ENCODE results near the gene DHRS1. TPM values are rescaled to one million over a fixed set of nuclear protein-coding genes. Genes with fewer than 3 reads are reported as not detected.
A peak's percentile ranks its signal among the peaks of the same experiment; 100 is the strongest.

DHRS1 gene
- total and polyA plus RNA-seq, 9 of the 15 experiments (the other 6 are each of a cell fraction or from before 2014, with no cell fraction given), result 7.3 to 33.6 (median 13.3) TPM

DNA sequence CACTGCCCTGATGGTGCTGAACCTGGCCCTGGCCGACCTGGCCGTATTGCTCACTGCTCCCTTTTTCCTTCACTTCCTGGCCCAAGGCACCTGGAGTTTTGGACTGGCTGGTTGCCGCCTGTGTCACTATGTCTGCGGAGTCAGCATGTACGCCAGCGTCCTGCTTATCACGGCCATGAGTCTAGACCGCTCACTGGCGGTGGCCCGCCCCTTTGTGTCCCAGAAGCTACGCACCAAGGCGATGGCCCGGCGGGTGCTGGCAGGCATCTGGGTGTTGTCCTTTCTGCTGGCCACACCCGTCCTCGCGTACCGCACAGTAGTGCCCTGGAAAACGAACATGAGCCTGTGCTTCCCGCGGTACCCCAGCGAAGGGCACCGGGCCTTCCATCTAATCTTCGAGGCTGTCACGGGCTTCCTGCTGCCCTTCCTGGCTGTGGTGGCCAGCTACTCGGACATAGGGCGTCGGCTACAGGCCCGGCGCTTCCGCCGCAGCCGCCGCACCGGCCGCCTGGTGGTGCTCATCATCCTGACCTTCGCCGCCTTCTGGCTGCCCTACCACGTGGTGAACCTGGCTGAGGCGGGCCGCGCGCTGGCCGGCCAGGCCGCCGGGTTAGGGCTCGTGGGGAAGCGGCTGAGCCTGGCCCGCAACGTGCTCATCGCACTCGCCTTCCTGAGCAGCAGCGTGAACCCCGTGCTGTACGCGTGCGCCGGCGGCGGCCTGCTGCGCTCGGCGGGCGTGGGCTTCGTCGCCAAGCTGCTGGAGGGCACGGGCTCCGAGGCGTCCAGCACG lies 16.4 kb upstream of the DHRS1 start (continued):
- TF ChIP-seq CTCF (IDR thresholded peaks at IDR 0.05 in 2 of 3, conservative IDR thresholded peaks at IDR 0.05 in 1 of 3; ENCODE audit: insufficient read depth in 2 of 3, low read depth in 1 of 3, low read length in 3 of 3), result peak; percentile 18 to 36 (median 19); a peak in 3 of 6 replicates
- TF ChIP-seq NR1H2 (CRISPR knock-in tag; IDR thresholded peaks at IDR 0.05), result 0 out of 2 replicates have a peak, but pooled peaks have one; percentile 68
- TF ChIP-seq, protein P1, sequence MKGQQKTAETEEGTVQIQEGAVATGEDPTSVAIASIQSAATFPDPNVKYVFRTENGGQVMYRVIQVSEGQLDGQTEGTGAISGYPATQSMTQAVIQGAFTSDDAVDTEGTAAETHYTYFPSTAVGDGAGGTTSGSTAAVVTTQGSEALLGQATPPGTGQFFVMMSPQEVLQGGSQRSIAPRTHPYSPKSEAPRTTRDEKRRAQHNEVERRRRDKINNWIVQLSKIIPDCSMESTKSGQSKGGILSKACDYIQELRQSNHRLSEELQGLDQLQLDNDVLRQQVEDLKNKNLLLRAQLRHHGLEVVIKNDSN (CRISPR knock-in tag; IDR thresholded peaks at IDR 0.05), result peak; percentile 88
- no peak for TF ChIP-seq RBM14 (IDR thresholded peaks at IDR 0.05; ENCODE audit: borderline replicate concordance, insufficient read depth, low read depth, low read length)
- TF ChIP-seq SMC3 (conservative IDR thresholded peaks at IDR 0.05; ENCODE audit: insufficient read depth, low read depth, low read length), result no peak
- no peak for TF ChIP-seq EP300 (IDR thresholded peaks at IDR 0.05; ENCODE audit: low read length)
- TF ChIP-seq RFX7 (CRISPR knock-in tag; IDR thresholded peaks at IDR 0.05), result no peak
- TF ChIP-seq TEAD2 (tag; IDR thresholded peaks at IDR 0.05), result no peak
- TF ChIP-seq CBX1 (IDR thresholded peaks at IDR 0.05; ENCODE audit: low read depth), result 0 out of 2 replicates have a peak, but pooled peaks have one; percentile 22
- peak; percentile 59; the same call in 1 of the 2 replicates for TF ChIP-seq E2F3 (CRISPR knock-in tag; IDR thresholded peaks at IDR 0.05)
- peak; percentile 66 for TF ChIP-seq ETV1 (tag; conservative IDR thresholded peaks at IDR 0.05; ENCODE audit: low read depth)
- no peak for TF ChIP-seq ZNF318 (IDR thresholded peaks at IDR 0.05; ENCODE audit: borderline replicate concordance in 1 of 2, low read depth in 1 of 2)
- TF ChIP-seq ZKSCAN3 (CRISPR knock-in tag; IDR thresholded peaks at IDR 0.05), result no peak
- TF ChIP-seq SETDB1 (IDR thresholded peaks at IDR 0.05; ENCODE audit: low read length), result no peak
- no peak for TF ChIP-seq ZNF165 (CRISPR knock-in tag; IDR thresholded peaks at IDR 0.05; ENCODE audit: borderline replicate concordance)
- no peak for TF ChIP-seq TFAM (CRISPR knock-in tag; conservative IDR thresholded peaks at IDR 0.05)

Measured in K562 (cell line).